WI38 (cell line): ENCODE data around the gene LCE1A.

Experiments used
- H3K4me3 ChIP-seq: 2 replicates; pipeline ENCODE4 v1.5.1; 2011; ENCODE audit warnings: low read depth, mild to moderate bottlenecking, control low read depth, low read length
- CTCF ChIP-seq: IDR thresholded peaks from 2 replicates; pipeline ENCODE4 v1.5.1; 2012; ENCODE audit warnings: low read depth, mild to moderate bottlenecking, control low read depth, low read length

Gene LCE1A

GRCh38 chr1:152806576-152806975 is 20.7 kb upstream of the LCE1A start, which contains the start of gene LCE1C:
LCE1C (minus strand) TSS chr1:152806651; CDS start chr1:152805478, 1,173 bp downstream.
- H3K4me3 ChIP-seq = no peak within 1 kb of the TSS
- no peak for TF ChIP-seq CTCF

- TF ChIP-seq CTCF = no peak
- H3K4me3 ChIP-seq = no peak overlapping the region
These were observed 16.2 kb upstream of the LCE1A start for GRCh38 chr1:152811050-152811449.

GRCh38 chr1:152811671-152812070 is 15.6 kb upstream of the LCE1A start, which contains the start of gene LCE1B:
LCE1B (plus strand) TSS chr1:152811971; CDS start chr1:152812447, 476 bp downstream.
- no peak within 1 kb of the TSS for H3K4me3 ChIP-seq
- TF ChIP-seq CTCF = no peak

- TF ChIP-seq CTCF = no peak
- no peak overlapping the region for H3K4me3 ChIP-seq
These were observed 10.0 kb upstream of the LCE1A start for GRCh38 chr1:152817309-152817708.

- no peak for TF ChIP-seq CTCF
- no peak overlapping the region for H3K4me3 ChIP-seq
These were observed 4.0 kb upstream of the LCE1A start for GRCh38 chr1:152823294-152823693.

GRCh38 chr1:152824964-152825363 is 2.3 kb upstream of the LCE1A start:
- no peak for TF ChIP-seq CTCF
- H3K4me3 ChIP-seq = no peak overlapping the region

- H3K4me3 ChIP-seq = no peak overlapping the region
- TF ChIP-seq CTCF = no peak
These were observed 9.6 kb downstream of the LCE1A start for GRCh38 chr1:152836870-152837269.
